ENCODE data around the gene WDR18.

WDR18 gene

GRCh38 chr19:1032264-1032867 lies 48.2 kb downstream of the WDR18 start:
- TF ChIP-seq CTCF (IDR thresholded peaks at IDR 0.05; ENCODE audit: low read depth, low read length): no peak
- DNase-seq (ENCODE audit: extremely low read depth, low read depth): no peak

GRCh38 chr19:1035998-1036621 lies 52.0 kb downstream of the WDR18 start:
- TF ChIP-seq CTCF (IDR thresholded peaks at IDR 0.05; ENCODE audit: low read depth, low read length): no peak; the same call in 1 of the 2 replicates
- no peak for DNase-seq (ENCODE audit: extremely low read depth, low read depth)

GRCh38 chr19:1037621-1038064 lies 53.5 kb downstream of the WDR18 start:
- DNase-seq (ENCODE audit: extremely low read depth, low read depth): no peak
- no peak for TF ChIP-seq CTCF (IDR thresholded peaks at IDR 0.05; ENCODE audit: low read depth, low read length)

GRCh38 chr19:1038978-1039645 lies 55.0 kb downstream of the WDR18 start:
- TF ChIP-seq CTCF (IDR thresholded peaks at IDR 0.05; ENCODE audit: low read depth, low read length): no peak
- DNase-seq (ENCODE audit: extremely low read depth, low read depth): no peak

GRCh38 chr19:1039646-1040475 lies 55.7 kb downstream of the WDR18 start, which contains the start of gene ABCA7:
Gene ABCA7 (plus strand): TSS chr19:1040107. CDS start chr19:1041362, 1,255 bp downstream.
- no peak for TF ChIP-seq CTCF (IDR thresholded peaks at IDR 0.05; ENCODE audit: low read depth, low read length)
- peak; percentile 96 for DNase-seq (ENCODE audit: extremely low read depth, low read depth)

GRCh38 chr19:1040476-1041271 lies 56.5 kb downstream of the WDR18 start:
- TF ChIP-seq CTCF (IDR thresholded peaks at IDR 0.05; ENCODE audit: low read depth, low read length): no peak

More at GRCh38 chr19:1040476-1041271, 56.5 kb downstream of the WDR18 start:
- peak; percentile 87 for DNase-seq (ENCODE audit: extremely low read depth, low read depth)

Data from AG09319 (cell line).